Measurements from ENCODE around the gene KIF26A.

The KIF26A gene

DNA sequence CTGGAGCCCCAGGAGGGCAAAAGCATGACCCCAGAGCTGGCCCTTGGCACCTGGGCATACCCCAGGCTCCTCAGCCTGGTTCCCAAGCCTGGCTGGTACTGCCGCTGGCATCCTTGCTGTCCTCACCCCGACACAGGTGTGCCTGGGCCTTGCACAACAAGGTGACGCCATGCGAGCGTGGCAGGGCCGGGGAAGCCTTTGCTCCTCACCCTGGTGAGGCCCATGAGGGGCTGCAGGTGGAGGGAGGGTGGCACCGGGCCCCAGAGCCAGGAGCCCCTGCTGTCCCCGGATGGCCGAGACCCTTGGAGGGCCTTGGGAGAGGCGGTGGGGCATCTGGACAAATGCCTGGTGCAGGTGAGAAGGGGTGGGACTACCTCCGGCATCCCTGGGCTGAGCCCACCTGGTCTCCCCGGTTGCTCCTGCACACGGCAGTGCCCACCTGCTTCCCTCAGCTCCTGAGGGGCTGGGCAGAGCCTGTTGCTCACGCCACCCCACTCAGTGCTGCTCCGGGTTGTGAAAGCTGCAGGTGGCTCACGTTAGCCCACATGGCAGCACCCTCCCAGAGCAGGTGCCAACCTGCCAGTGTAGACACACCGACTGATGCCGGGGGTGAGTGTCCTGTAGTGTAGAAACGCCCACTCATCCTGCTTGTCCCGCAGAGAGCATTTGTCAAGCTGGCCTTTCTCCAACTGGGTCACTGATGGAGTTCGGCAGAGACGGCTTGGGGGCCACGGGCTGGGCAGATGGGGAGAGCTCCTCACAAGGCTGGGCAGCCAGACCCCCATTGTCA is 24.6 kb upstream of the KIF26A start:
- no peak for DNase-seq

- DNase-seq: no peak
These were observed 23.8 kb upstream of the KIF26A start for GRCh38 chr14:104114421-104115130.

DNA sequence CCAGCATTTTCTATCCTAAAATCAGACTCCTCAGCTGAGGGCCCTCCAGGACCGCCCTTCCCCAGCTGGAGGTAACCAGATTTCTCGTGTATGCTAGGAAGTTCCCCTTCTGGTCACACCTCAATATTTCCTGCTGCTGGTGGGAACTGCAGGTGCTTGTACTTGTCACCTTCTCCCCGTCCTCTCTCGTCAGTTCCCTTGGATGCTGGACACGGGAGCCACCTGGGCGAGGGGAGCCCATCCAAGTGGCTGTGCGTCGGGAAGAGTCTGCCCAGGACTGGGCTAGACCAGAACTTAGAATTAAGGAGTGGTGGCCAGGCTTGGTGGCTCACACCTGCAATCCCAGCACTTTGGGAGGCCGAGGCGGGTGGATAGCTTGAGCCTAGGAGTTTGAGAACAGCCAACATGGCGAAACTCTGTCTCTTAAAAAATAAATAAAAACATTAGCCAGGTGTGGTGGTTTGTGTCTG is 23.2 kb upstream of the KIF26A start:
- DNase-seq: no peak

DNA sequence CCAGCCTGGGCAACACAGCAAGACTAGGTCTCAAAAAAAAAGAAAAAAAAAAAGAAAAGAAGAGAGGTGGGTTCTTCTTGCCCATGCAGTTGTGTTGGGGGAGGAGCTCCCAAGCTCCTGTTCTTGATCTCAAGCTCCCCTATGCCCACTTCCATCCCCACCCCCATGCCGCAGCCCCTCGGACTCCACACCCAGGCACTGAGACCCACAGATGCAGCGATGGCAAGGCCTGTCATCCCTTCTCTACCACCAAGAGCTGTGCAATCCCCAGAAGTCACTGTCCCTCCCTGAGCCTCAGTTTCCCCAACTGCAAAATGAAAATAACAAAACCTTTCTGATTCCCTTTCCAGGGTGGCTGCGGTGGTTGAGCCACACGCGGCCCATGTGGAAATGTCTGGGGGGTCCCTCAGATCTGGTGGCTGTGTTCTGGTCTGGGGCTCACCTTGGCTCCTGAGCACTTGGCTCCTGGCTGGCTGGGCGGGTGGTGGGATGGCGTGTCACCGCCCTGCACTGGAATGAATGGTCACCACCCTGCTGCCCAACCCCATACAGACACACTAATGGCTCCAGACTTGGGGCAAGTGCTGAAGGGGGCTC is 22.6 kb upstream of the KIF26A start:
- no peak for DNase-seq

GRCh38 chr14:104116288-104116755 is 22.1 kb upstream of the KIF26A start:
- no peak for DNase-seq

DNA sequence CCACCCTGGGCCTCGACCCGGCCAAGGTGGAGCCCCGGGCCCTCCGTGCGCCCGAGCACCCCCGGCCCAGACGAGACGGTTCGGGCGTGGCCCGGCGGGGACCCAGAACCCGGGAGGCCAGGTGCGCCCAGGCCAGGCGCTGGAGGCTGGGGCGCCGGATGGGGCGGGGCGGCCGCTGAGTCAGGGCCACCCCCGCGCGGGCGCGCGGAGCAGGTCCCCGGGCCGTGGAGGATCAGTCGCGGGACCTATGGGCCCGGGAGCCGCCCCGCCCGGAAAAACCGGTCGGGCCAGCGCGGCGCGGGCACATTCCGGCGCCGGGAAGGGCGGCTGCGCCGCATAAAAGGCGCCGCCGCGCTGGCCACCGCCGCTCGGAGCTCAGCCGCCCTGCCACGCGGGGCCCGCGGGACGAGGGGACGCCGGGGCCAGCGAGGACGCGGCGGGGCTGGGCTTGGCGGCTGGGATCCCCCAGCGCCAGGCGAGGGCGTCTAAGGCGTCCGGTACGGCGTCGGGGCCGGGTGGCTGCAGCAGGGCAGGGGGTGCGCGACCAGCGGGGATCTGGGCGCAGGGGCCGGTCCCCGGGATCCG is 21.5 kb upstream of the KIF26A start:
- DNase-seq: no peak

DNA sequence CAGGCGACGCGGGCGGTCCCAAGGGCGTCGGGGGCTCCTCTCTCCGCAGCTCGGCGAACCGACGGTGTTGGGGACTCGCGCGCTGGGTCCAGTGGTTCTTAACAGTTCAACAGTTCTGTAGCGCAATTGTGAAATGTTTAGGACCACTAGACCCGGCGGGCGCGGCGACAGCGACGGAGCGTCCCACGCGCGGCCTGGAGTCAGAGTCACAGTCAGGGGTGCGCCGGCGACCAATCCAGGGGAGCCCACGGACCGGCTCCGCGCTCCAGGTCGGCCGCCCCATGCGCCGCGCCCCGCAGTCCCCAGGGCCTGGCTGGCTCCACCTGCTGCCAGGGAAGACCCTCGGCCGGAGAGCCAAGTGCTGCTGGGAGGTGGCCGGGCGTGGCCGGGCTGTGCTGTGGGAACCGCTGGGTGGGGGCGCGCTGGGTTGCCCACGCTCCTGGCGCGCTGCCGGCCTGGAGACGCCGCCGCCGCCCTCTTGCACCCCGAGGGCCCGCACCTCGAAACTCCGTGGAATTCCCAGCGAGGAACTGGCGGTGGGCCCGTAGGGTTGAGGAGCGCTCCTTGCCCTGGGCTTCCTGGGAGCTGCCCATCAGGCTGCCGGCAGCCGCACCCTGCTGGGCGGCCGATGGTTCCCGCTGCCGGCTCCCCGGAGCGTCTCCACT is 20.9 kb upstream of the KIF26A start:
- no peak for DNase-seq

DNA sequence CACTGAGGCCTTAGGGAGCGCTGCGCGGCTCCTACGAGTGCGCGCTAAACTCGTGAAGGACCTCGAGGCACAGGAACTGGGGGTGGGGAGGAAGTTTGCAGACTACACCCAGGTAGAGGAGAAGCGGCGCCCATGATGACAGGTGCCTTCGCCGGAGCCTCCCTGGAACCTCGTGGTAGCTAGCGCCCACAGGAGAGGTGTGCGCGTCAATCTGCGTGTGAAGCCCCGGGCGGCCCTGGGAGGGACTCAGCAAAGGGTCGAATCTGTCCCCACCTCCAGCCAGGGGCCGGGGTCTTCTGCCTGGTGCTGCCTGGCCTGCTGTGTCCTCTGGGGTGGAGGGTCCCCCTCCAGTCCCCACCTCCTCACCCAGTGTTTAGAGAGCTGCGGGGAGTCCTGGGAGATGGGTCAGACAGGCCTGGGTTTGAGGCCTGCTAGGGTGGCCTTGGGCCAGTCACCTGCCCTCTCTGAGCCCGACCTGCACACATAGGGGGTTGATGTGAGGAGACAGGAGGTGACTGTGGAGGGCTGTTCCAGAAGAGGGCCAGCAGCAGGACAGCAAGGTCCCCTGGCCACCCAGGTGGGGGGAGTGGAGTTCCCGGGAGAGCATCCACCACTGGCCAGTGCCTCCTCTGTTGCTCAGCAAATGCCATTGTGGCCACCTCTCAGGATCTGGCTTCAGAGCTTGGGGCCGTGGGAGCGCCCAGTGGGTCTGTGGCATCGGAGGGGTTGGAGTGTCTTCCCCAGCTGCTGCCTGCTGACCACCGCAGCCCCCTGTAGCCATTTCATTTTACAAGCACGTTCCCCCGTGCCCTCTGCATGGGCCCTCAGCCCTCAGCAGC is 20.2 kb upstream of the KIF26A start:
- DNase-seq: no peak

GRCh38 chr14:104119119-104119487 is 19.3 kb upstream of the KIF26A start:
- DNase-seq: no peak

GRCh38 chr14:104119488-104120251 is 18.7 kb upstream of the KIF26A start:
- no peak for DNase-seq

- no peak for DNase-seq
These were observed 18.1 kb upstream of the KIF26A start for GRCh38 chr14:104120281-104120741.

- no peak for DNase-seq
These were observed 17.2 kb upstream of the KIF26A start for GRCh38 chr14:104121142-104121541.

DNA sequence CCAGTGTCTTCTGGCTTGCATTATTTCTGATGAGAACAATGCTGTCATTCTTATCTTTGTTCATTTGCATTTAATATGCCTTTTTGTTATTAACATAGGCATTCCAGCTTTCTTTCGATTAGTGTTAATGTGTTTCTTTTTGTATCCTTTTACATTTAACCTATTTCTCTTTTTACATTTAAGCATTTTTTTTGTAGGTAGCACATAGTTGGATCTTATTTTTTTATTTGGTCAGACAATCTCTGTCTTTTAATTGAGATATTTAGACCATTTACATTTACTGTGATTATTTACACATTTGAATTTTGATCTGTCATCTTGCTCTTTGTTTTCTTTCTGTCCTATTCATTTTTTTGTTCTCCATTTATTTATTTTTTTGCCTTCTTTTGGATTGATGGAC is 14.5 kb upstream of the KIF26A start:
- no peak for DNase-seq

- DNase-seq: no peak
These were observed 13.4 kb upstream of the KIF26A start for GRCh38 chr14:104125011-104125410.

GRCh38 chr14:104126753-104127152 is 11.6 kb upstream of the KIF26A start:
- DNase-seq: no peak

GRCh38 chr14:104128981-104129380 is 9.4 kb upstream of the KIF26A start:
- DNase-seq: no peak

GRCh38 chr14:104129556-104129955 is 8.8 kb upstream of the KIF26A start:
- DNase-seq: no peak

- peak; percentile 75 for DNase-seq
These were observed 7.3 kb upstream of the KIF26A start for GRCh38 chr14:104130974-104131651.

GRCh38 chr14:104131968-104132732 is 6.2 kb upstream of the KIF26A start:
- no peak for DNase-seq

DNA sequence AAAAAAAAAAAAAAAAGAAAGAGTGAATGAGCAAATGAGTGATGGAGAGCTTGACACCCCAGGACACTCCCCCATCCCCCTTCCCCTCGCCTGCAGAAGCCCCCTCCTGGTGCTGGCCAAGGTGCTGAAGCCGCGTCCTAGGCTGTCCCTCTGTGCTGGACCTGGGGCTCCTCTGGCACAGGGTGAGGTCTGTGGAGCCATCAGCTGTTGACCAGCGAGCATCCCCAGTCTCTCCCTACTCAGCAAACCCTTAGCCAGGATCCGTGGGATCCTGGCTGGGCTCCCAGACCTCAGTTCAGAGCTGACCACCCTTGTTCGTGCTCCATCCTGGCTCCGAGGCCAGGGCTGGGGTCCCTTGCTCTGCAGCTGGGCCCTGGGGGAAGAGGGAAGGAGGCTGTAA is 5.4 kb upstream of the KIF26A start:
- DNase-seq: no peak
